DND-41 (cell line): ENCODE measurements around the gene ARSH.

Experiments
- CTCF ChIP-seq: IDR thresholded peaks from 2 replicates; pipeline ENCODE4 v1.5.1; 2012; ENCODE audit warnings: borderline replicate concordance, low read length, moderate library complexity, mild to moderate bottlenecking; ENCODE audit not compliant: poor library complexity, severe bottlenecking; ENCODE audit errors: extremely low read depth
- EZH2 ChIP-seq: IDR thresholded peaks from 3 replicates; pipeline ENCODE4 v1.6.1; 2012; ENCODE audit warnings: borderline replicate concordance, low read depth, mild to moderate bottlenecking, moderate library complexity, low read length, inconsistent platforms; ENCODE audit not compliant: severe bottlenecking

- TF ChIP-seq CTCF (no peak), EZH2 (no peak)
Measured at GRCh38 chrX:2967998-2968909, 38.1 kb upstream of the ARSH start.
